H9 (cell line): ENCODE results near the gene AKR1C2. TPM values are rescaled to one million over a fixed set of nuclear protein-coding genes. Genes with fewer than 3 reads are reported as not detected.
"Not testable (repeated sequence)": the region's sequence is repeated elsewhere in the genome, so short reads cannot be mapped to it uniquely, and the experiment has no call there.

Source experiments
- DNase-seq: peaks from one replicate; pipeline ENCODE4 v3.0.0-alpha.2; 2017
- H2AFZ ChIP-seq: one replicate; pipeline ENCODE4 v1.6.1; 2013; ENCODE audit warnings: mild to moderate bottlenecking, low read length, control low read depth, moderate library complexity
- H2AK5ac ChIP-seq: 2 replicates; pipeline ENCODE4 v1.6.1; 2013; ENCODE audit warnings: low read length, control low read depth, mixed read lengths; ENCODE audit not compliant: insufficient read length
- H2BK120ac ChIP-seq: one replicate; pipeline ENCODE4 v1.6.1; 2013; ENCODE audit warnings: low read depth, mild to moderate bottlenecking, low read length, control low read depth, inconsistent platforms; ENCODE audit not compliant: poor library complexity, severe bottlenecking
- H2BK12ac ChIP-seq: 2 replicates; pipeline ENCODE4 v1.6.1; 2013; ENCODE audit warnings: low read length, control low read depth, mixed read lengths, low read depth; ENCODE audit not compliant: insufficient read length
- H2BK15ac ChIP-seq: 2 replicates; pipeline ENCODE4 v1.6.1; 2013; ENCODE audit warnings: low read depth, low read length, control low read depth
- H2BK20ac ChIP-seq: one replicate; pipeline ENCODE4 v1.6.1; 2013; ENCODE audit warnings: low read depth, mild to moderate bottlenecking, low read length, control low read depth, inconsistent platforms; ENCODE audit not compliant: poor library complexity, severe bottlenecking
- H2BK5ac ChIP-seq: 2 replicates; pipeline ENCODE4 v1.6.1; 2013; ENCODE audit warnings: low read length, control low read depth, mixed read lengths; ENCODE audit not compliant: insufficient read length
- H3K14ac ChIP-seq: 2 replicates; pipeline ENCODE4 v1.6.1; 2013; ENCODE audit warnings: low read length, control low read depth; ENCODE audit not compliant: insufficient read depth
- H3K18ac ChIP-seq: 2 replicates; pipeline ENCODE4 v1.6.1; 2013; ENCODE audit warnings: low read depth, mild to moderate bottlenecking, mixed read lengths, low read length, control low read depth; ENCODE audit not compliant: insufficient read length
- H3K23ac ChIP-seq: 2 replicates; pipeline ENCODE4 v1.6.1; 2013; ENCODE audit warnings: low read length, control low read depth, mixed read lengths, low read depth; ENCODE audit not compliant: insufficient read length
- H3K23me2 ChIP-seq: 2 replicates; pipeline ENCODE4 v1.6.1; 2013; ENCODE audit warnings: low read depth, mild to moderate bottlenecking, mixed read lengths, low read length, control low read depth; ENCODE audit not compliant: insufficient read length, poor library complexity, severe bottlenecking
- H3K27ac ChIP-seq: 2 replicates; pipeline ENCODE4 v1.5.1; 2013; ENCODE audit warnings: low read length, control low read depth, mixed read lengths, low read depth; ENCODE audit not compliant: insufficient read length
- H3K27me3 ChIP-seq: 2 replicates; pipeline ENCODE4 v1.6.1; 2013; ENCODE audit warnings: low read length, control low read depth, inconsistent platforms; ENCODE audit not compliant: insufficient read depth
- H3K4ac ChIP-seq: 2 replicates; pipeline ENCODE4 v1.6.1; 2013; ENCODE audit warnings: low read depth, mild to moderate bottlenecking, control low read depth, inconsistent platforms, low read length, moderate library complexity
- H3K4me1 ChIP-seq: 2 replicates; pipeline ENCODE4 v1.6.1; 2013; ENCODE audit warnings: low read length, control low read depth, inconsistent platforms; ENCODE audit not compliant: insufficient read depth
- H3K4me2 ChIP-seq: 2 replicates; pipeline ENCODE4 v1.6.1; 2013; ENCODE audit warnings: low read length, control low read depth, mixed read lengths; ENCODE audit not compliant: insufficient read length, insufficient read depth
- H3K56ac ChIP-seq: 2 replicates; pipeline ENCODE4 v1.6.1; 2013; ENCODE audit warnings: low read depth, mild to moderate bottlenecking, mixed read lengths, low read length, control low read depth; ENCODE audit not compliant: insufficient read length
- H3K79me1 ChIP-seq: 2 replicates; pipeline ENCODE4 v1.6.1; 2013; ENCODE audit warnings: low read depth, mild to moderate bottlenecking, moderate library complexity, low read length, control low read depth, inconsistent platforms; ENCODE audit not compliant: insufficient read depth, poor library complexity, severe bottlenecking
- H3K79me2 ChIP-seq: 2 replicates; pipeline ENCODE4 v1.6.1; 2013; ENCODE audit warnings: low read length, control low read depth, inconsistent platforms; ENCODE audit not compliant: insufficient read depth
- H3K9ac ChIP-seq: 2 replicates; pipeline ENCODE4 v1.6.1; 2013; ENCODE audit warnings: low read length, control low read depth, mixed read lengths; ENCODE audit not compliant: insufficient read length; ENCODE audit errors: extremely low read depth
- H3K9me3 ChIP-seq: one replicate; pipeline ENCODE4 v1.6.1; 2013; ENCODE audit warnings: low read depth, low read length, inconsistent platforms; ENCODE audit not compliant: control insufficient read depth
- H3T11ph ChIP-seq: one replicate; pipeline ENCODE4 v1.6.1; 2013; ENCODE audit warnings: mild to moderate bottlenecking, low read length, control low read depth, inconsistent platforms
- H4K20me1 ChIP-seq: one replicate; pipeline ENCODE4 v1.6.1; 2013; ENCODE audit not compliant: control insufficient read depth, insufficient read length, insufficient read depth
- H4K5ac ChIP-seq: 2 replicates; pipeline ENCODE4 v1.6.1; 2013; ENCODE audit warnings: low read depth, mild to moderate bottlenecking, mixed read lengths, low read length, control low read depth; ENCODE audit not compliant: insufficient read length
- H4K8ac ChIP-seq: replicated peaks from 2 replicates; pipeline ENCODE4 v1.6.1; 2013; ENCODE audit warnings: low read length, control low read depth, mixed read lengths, low read depth; ENCODE audit not compliant: insufficient read length
- H4K91ac ChIP-seq: 2 replicates; pipeline ENCODE4 v1.6.1; 2013; ENCODE audit warnings: low read depth, mild to moderate bottlenecking, moderate library complexity, mixed read lengths, low read length, control low read depth; ENCODE audit not compliant: insufficient read length
- H3K27ac Mint-ChIP-seq, 3 experiments: 2 replicates in 2 of 3; 3 replicates in 1 of 3; pipeline ENCODE4 v1.8.0; 2020 to 2021; ENCODE audit warnings: mixed read lengths in 3 of 3, mild to moderate bottlenecking in 1 of 3, moderate library complexity in 1 of 3
- H3K27me3 Mint-ChIP-seq: 2 replicates; pipeline ENCODE4 v1.8.0; 2021; ENCODE audit warnings: low read depth, mild to moderate bottlenecking, moderate library complexity, mixed read lengths
- H3K36me3 Mint-ChIP-seq, 3 experiments: 2 replicates in 2 of 3; 3 replicates in 1 of 3; pipeline ENCODE4 v1.8.0; 2020 to 2021; ENCODE audit warnings: low read depth in 3 of 3, mixed read lengths in 3 of 3; ENCODE audit not compliant: insufficient read depth in 1 of 3
- H3K4me1 Mint-ChIP-seq, 2 experiments: 2 replicates each; pipeline ENCODE4 v1.8.0; 2020; ENCODE audit warnings: mixed read lengths in 2 of 2
- H3K4me3 Mint-ChIP-seq, 2 experiments: 2 replicates in 1 of 2; 3 replicates in 1 of 2; pipeline ENCODE4 v1.8.0; 2020 to 2021; ENCODE audit warnings: mild to moderate bottlenecking in 2 of 2, mixed read lengths in 2 of 2, moderate library complexity in 1 of 2
- H3K9me3 Mint-ChIP-seq, 2 experiments: 2 replicates in 1 of 2; 3 replicates in 1 of 2; pipeline ENCODE4 v1.8.0; 2020; ENCODE audit warnings: mild to moderate bottlenecking in 2 of 2, mixed read lengths in 2 of 2, moderate library complexity in 1 of 2
- CTCF ChIP-seq: fragments of 200-600 bp; sonication (generic); conservative IDR thresholded peaks from 3 replicates; pipeline ENCODE4 v1.8.0; 2021; ENCODE audit warnings: antibody characterized with exemption, mild to moderate bottlenecking
- WGBS: extraction: QIAGEN DNeasy Blood & Tissue Kit; methylation state at CpG from one replicate; pipeline ENCODE4 v1.1.7; 2013; ENCODE audit warnings: missing lambda C conversion rate, low lambda C conversion rate, mixed read lengths; ENCODE audit not compliant: insufficient read length; ENCODE audit errors: extremely low coverage; 5-methylcytosine and 5-hydroxymethylcytosine counted together
- total RNA-seq: library from RNA; stranded (reverse); gene quantifications from 2 replicates; pipeline ENCODE4 v1.2.1, GENCODE V29; 2021

The AKR1C2 gene
- total RNA-seq, 1 experiment from 2014 or later: 0.74 TPM

GRCh38 chr10:4953405-4953804 is 50.3 kb downstream of the AKR1C2 start:
- Histone ChIP-seq H2BK20ac (no peak overlapping the region), H3K9me3 (no peaks in the 10 kb centered on the region), H4K20me1 (no peaks in the 10 kb centered on the region), H2BK5ac (no peak overlapping the region), H3K23ac (no peak overlapping the region), H3K79me2 (no peaks in the 10 kb centered on the region), H2AFZ (no peak overlapping the region), H3K18ac (no peak overlapping the region), H4K8ac (no peak overlapping the region), H3K4me1 (no peaks in the 10 kb centered on the region), H2BK120ac (no peak overlapping the region), H2BK15ac (no peak overlapping the region), H2BK12ac (no peak overlapping the region), H3K27me3 (no peaks in the 10 kb centered on the region), H3K23me2 (no peaks in the 10 kb centered on the region), H3K27ac (no peak overlapping the region), H4K91ac (no peak overlapping the region), H3K79me1 (no peaks in the 10 kb centered on the region), H3K56ac (no peak overlapping the region), H3K4me2 (no peak overlapping the region), H2AK5ac (no peak overlapping the region), H4K5ac (no peak overlapping the region), H3K4ac (no peak overlapping the region), H3T11ph (no peak overlapping the region), H3K14ac (no peak overlapping the region), H3K9ac (no peak overlapping the region)
- no peak overlapping the region for H3K27ac Mint-ChIP-seq
- no peaks in the 10 kb centered on the region; the same call in 1 of the 2 replicates for H3K27me3 Mint-ChIP-seq
- no peaks in the 10 kb centered on the region for H3K36me3 Mint-ChIP-seq
- no peak for DNase-seq
- H3K4me3 Mint-ChIP-seq: no peak overlapping the region
- peaks cover 2 to 31% of the 10 kb centered on the region in 2 experiments; a peak in 3 of 5 replicates for H3K9me3 Mint-ChIP-seq
- TF ChIP-seq CTCF: no peak
- 0 out of 4 replicates have a peak, but pooled peaks cover 4% of the 10 kb centered on the region in 2 experiments for H3K4me1 Mint-ChIP-seq

- not testable (repeated sequence) for H2BK15ac ChIP-seq, H4K5ac ChIP-seq, H3K56ac ChIP-seq, H3K18ac ChIP-seq, H4K91ac ChIP-seq, H3K79me2 ChIP-seq, H3K4me3 Mint-ChIP-seq, H2AFZ ChIP-seq, H3K23ac ChIP-seq, H3K14ac ChIP-seq, H3K9ac ChIP-seq, H3K27me3 Mint-ChIP-seq, H2BK5ac ChIP-seq, H3K4ac ChIP-seq, H3K79me1 ChIP-seq, H3K27ac Mint-ChIP-seq, H2BK20ac ChIP-seq, H3K9me3 ChIP-seq, H3K23me2 ChIP-seq, H3K4me1 ChIP-seq, H2AK5ac ChIP-seq, H3K4me2 ChIP-seq, H3K27ac ChIP-seq, H3K36me3 Mint-ChIP-seq, H3K27me3 ChIP-seq, H4K20me1 ChIP-seq, DNase-seq, H4K8ac ChIP-seq, H2BK12ac ChIP-seq, H2BK120ac ChIP-seq, H3T11ph ChIP-seq
- no CpG with 5 or more reads among the region's 5 CpGs for WGBS
- Mint-ChIP-seq H3K9me3 (peaks cover 2 to 40% of the 10 kb centered on the region in 2 experiments; a peak in 3 of 5 replicates), H3K4me1 (peaks cover 18 to 20% of the 10 kb centered on the region in 2 experiments)
Measured at GRCh38 chr10:4951512-4952162, 52.0 kb downstream of the AKR1C2 start.
